GM21619 (cell line): ENCODE measurements around the gene GCC1.
A peak's percentile ranks its signal among the peaks of the same experiment; 100 is the strongest.

Source experiments
- ATAC-seq: cut with Tn5 transposase; IDR thresholded peaks from one replicate; pipeline ENCODE4 v1.9.1; 2021; ENCODE audit not compliant: unreplicated experiment

The GCC1 gene, protein sequence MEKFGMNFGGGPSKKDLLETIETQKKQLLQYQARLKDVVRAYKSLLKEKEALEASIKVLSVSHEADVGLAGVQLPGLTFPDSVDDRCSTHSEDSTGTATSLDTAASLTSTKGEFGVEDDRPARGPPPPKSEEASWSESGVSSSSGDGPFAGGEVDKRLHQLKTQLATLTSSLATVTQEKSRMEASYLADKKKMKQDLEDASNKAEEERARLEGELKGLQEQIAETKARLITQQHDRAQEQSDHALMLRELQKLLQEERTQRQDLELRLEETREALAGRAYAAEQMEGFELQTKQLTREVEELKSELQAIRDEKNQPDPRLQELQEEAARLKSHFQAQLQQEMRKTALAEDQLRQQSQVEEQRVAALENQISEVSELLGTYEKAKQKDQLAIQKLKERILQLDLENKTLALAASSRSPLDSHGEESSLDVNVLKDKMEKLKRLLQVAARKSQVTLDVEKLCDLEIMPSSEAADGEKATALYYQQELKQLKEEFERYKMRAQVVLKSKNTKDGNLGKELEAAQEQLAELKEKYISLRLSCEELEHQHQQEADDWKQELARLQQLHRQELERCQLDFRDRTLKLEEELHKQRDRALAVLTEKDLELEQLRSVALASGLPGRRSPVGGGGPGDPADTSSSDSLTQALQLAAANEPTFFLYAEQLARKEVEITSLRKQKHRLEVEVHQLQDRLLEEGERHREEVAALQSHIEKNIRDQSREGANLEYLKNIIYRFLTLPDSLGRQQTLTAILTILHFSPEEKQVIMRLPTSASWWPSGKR

DNA sequence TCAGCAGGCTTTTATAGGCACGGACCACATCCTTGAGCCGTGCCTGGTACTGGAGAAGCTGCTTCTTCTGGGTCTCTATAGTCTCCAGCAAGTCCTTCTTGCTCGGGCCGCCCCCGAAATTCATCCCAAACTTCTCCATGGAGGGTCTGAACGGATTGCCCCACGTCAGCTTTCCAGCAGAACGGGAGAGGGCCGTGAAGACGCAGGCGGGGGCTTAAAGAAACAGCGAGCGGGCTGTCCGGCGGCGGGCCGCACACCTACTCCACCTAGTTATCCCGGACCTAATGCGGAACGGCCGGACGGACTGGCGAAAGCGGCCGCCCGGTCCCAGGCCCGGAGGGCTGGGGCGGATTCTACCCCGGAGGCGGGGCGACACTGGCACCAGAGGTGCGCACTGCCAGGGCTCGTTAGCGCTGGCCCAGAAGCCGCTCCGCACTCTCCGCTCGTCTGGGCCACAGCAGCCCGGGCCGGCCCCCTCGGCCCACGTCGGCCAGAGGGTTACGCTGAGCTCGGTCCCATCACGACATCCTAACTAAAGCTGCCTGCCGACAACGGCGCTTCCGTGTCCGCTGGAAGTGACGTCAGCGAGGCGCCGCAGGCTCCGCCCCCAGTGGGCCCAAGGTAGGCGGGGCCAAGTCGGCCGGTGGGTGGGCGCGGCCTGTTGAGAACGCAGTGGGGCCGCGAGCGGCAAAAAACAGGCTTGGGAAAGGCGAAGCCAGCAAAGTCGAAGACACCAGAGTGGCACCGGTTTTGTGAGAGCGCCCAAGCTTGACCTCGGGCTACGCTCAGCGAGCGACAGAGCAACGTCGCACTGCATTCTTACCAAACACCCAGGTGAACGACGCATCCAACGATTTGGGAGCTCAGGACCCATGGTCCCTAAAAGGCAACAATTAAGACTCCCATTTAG is at the start of gene GCC1:
Gene GCC1 (minus strand): TSS at position 553 of the 910 bp plus-strand sequence. CDS start 414 bp downstream, at position 139.
- ATAC-seq, result peak; percentile 73

DNA sequence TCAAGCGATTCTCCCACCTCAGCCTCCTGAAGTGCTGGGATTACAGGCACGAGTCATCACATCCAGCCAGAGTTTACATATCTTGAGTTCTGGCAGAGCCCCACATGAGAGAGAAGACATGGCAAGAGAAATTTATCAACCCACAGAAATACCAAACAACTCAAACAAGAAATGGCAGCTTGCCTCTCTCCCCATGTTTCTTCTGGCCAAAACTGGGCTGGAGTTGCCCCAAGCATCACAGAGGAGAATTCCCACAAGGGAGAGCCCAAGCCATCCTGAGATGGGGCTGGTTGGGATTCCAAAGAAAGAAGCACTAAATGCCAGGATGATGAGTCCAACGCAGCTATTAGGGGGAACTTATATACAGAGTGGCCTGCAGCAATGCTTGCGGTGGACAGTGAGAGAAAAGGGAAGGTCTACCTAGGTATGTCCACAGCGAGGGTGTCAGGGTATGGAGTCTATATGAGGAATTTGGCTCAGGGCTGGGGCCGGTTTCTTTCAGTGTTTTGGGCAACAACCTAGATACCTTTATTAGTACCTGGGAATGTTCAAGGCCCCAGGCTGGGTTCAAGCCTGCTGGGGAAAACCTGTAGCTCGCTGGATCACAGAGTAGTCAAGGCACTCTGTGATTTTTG is 47.0 kb upstream of the GCC1 start:
- no peak for ATAC-seq

DNA sequence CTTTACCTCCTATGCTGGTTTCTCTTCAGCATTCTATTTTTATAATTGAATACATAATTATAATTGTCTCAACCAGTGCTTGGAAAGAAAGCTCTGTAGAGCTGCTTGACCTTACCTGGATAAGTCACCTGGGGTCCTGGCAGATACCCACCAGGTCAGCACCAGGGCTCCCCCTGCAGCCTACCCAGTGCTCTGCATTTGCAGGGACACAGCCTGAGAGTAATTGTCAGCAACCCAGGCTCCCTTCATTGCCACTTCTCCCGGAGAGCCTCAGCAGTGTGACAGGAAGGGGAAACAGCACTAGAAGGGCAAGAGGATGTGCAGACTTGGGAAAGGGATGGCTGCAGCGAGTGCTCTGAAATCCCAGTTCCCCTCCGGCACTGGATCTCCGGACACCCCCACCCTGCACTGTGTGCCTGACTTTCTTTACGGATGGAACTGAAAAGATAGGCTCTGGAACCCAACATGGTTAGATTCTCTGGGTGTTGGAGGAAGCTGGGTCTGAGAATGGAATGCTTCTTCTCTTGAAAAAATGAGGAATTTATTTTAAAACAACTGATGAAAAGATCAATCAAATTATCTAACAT is 44.0 kb upstream of the GCC1 start:
- ATAC-seq, result peak; percentile 56

DNA sequence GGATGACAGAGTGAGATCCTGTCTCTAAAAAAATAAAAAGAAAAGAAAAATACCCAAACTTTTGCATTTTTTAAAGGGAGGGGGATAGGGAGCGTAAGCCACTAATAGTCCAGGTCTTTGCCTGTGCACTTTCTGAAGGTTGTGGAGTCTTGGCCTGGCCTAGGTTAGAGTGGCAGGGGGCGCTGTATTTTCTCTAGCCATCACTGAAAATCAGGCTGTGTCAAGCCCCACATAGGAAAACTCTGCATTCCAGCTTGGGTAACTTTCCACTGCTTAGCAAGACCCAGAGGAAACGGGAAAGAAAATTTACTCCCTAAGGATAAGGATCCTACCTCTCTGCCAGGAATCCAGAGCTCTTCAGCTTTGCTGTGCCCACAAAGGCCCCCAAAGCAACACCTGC is 43.0 kb upstream of the GCC1 start:
- no peak for ATAC-seq

DNA sequence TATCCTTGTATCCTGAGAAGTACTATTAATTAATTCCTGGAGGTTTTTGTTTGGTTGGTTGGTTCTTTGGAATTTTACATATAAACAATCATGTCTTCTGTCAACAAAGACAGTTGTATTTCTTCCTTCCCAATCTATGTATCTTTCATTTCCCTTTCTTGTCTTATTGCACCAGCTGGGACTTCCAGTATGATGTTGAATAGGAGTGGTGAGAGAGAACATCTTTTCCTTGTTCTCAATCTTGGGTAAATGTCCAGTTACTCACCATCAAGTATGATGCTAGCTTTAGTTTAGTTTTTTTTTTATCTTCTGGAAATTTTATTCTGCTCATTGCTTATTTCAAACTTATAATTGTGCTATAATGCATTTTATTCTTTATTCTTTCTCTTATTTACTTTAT is 39.9 kb upstream of the GCC1 start:
- ATAC-seq, result no peak

DNA sequence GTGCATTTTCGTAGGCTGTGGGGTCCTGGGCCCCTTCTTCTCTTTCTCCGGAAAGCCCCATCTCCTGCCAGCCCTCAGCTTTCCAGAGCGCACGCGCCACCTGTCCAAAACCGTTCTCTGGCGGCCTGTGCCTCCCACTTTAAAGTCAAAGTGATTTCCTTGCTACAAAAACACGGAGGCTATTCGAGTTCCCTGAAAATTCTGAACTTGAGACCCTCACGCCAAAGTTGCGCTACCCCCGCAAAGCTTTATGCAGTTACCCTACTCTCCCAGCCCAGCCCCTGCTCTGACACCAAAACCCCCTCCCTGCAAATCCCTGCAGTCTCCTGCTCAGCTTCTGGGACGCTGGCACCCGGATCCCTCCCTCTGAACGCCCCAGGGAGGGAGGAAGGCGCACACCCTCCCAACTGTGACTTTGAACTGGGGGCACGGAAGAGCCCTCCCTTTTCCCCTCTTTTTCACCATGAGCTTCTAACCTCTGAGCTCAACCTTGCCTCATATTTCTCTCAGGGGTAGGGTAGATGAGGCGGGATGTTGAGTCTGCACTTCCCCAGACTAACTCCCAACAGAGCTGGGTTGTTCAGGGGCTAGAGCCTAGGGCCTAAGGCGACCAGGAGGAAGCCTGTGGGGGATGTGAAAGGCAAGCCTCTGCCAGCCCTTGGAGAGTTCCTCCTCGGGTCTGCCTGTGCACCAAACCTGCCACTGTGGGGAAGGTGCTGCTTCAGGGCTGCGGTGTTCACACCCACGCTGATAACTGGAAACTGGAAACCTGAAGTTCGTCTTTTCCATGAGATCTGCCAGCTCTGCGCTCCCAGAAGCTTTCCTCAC is 35.2 kb upstream of the GCC1 start:
- ATAC-seq, result no peak

DNA sequence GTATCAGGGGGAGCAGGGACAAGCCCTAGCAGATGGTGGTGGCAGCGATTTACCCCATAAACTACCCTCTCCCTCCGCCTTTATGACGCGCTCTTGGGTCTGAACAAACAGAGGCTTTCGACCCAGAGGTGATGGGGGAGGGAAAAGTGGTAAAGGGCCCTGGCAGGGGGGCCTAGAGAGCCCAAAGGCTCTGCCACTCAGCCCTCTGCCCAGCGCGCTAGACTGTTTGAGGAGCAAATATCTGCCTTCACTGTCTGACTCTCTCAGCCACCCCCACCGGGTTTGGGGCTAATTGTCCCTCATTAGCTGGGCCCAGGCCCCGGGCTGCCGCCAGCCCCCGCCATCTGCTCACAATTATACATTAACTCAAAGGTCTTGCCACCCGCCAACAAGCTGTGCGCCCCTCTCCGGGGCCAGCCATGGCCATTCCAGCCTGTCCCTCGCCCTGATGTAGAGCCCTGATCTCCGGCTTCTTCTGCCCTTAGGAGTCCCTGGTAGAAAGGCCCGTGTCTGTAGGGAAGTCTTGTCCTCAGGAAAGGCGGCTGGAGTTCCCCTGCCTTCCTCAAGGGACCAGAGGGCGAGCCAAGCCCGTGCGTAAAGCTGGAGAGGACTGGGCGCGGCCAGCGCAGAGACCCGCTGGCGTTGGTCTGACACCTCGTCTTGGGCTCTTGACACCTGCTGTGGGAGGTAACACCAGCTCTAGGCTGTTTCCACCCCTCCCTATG is 34.4 kb upstream of the GCC1 start:
- no peak for ATAC-seq

DNA sequence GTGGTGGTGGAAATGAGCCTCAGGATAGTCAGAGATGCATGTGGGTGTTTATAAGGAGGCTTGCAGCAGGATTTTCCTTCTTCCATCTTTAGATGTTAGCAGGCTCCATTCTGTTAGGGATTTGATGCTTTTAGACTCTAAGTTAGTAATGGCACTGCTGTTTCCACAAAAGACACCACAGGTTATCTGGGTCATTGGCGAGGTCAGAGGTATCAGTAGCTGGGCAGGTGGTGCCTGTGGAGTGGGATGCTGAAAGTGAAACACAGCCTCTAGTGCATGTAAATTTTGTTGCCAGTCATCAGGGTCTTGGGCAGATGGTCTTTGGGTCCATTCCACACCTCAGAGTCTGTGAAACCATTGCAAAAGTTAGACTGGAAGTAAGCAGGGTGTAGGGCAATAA is 33.4 kb upstream of the GCC1 start:
- no peak for ATAC-seq

DNA sequence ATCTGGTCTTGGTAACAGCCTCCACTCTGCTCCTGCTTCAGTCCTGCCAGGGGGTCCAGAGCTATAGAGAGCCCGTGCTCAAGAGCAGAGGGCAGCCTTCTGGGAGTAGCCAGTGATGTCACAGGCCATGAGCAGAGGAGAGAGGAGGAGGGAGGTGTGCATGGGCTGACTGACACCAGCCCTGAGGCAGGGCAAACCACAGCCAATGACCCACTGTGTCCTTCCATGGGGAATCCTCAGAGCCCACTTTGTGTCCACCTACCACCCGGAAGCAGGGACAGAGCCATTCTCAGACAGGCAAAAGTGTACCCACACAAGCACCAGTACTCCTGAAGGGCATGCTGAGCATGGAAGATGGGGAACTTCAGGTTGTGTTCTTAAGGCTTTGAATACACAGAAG is 32.6 kb upstream of the GCC1 start, which contains the start of gene PAX4:
Gene PAX4 (minus strand): TSS at position 101 of the 400 bp plus-strand sequence. CDS start 2,214 bp downstream, outside the sequence.
- no peak for ATAC-seq

DNA sequence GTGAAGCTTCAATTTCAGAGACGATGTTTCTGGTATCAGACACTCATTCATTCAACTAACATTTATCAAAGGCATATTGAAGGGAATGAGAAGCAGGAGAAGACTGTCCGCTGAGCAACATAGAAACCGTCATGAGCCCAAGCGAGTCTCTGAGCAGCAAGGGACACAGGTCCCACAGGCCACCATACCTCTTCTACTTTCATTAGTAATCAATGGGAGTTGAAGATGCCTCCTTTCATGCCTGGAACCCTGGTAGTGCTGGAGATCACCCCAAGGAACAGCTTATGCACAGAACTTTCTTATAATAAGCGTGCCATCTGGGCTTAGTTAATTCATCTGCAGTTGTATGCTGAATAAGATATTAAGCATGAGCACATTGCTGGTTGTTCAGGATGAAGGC is 31.3 kb upstream of the GCC1 start:
- ATAC-seq, result no peak

DNA sequence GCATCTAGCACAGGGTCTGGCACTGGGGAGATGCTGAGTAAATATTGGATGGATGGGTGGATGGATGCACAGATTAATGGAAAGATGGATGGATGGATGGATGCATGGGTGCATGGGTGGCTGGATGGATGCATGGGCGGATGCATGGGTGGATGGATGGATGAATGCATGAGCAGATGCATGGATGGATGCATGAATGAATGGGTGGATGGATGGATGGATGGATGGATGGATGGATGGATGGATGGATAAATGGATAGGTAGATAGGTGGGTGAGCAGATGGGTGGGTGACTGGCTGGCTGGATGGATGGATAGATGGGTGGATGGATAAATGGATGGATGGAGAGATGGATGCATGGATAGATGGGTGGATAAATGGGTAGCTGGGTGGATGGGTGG is 26.9 kb upstream of the GCC1 start:
- no peak for ATAC-seq

DNA sequence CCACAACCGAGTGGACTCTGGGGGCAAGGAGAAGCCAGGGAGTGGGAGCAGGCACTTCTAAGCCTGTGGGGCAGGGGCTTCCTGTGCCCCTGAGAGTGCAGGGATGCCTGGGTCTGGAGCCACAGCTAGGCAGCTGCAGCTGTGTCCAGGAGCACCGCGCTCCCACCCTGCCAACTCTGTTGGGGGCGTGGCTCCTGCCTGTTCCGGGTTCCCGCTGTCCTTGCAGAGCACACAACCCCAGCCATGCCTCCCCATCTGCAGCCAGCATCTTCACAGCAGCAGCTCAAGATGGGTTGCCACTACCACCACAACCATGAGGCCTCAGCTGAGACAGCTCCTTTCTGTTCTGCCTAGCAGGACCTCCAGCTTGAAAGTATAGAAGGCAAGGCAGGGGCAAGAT is 23.9 kb upstream of the GCC1 start:
- ATAC-seq, result no peak

DNA sequence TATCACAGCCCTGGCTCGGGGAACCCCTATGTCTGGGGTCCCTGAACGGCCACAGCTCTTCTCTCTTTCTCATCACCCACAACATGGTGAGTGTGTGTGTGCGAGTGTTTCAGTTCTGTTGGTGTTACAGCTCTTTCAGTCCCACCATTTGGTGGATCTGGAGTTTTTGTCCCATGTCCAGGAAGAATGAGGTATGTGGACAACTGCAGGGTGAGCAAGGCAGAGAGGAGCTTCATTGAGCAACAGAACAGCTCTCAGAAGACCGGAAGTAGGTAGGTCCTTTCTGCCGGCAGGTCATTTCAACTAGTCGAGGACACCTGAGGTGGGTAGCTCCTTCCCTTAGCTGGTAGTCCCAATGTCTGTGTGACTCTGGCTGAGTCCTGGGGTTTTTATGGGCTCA is 23.1 kb upstream of the GCC1 start:
- ATAC-seq, result no peak

DNA sequence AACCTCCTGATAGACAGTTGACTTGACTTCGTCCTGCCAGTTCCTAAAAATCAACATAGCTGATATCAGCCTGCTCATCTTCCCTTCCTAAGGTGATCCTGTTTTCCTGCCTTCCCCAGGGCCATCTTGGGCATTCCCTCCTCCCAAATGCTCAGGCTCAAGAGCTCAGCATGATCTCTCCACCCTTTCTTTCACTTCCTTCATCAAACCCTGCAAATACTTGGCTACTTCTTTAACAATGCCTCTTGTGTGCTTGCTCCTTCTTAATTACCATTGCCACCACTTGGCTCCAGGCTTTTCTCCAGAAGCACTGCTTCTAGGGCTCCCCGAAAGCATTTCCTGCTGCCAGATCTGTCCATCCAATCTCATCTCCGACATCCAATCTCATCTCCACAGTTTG is 15.5 kb upstream of the GCC1 start:
- no peak for ATAC-seq

DNA sequence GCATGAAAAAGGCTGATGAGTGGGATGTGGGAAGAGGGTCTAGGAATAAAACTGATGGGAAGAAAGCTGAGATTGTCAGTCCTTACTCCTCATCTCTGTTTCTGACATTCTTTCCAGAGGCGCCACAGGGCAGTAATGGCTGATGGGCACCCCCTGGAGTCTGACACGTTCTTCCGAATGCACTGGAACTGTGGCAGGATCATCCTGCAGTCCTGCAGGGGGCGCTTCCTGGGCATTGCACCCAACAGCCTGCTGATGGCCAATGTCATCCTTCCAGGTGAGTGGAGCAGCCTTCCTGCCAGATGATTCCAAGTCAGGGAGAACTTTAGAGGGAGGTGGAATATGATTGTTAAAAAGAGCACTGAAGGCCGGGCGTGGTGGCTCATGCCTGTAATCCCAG is 12.9 kb upstream of the GCC1 start:
- no peak for ATAC-seq

DNA sequence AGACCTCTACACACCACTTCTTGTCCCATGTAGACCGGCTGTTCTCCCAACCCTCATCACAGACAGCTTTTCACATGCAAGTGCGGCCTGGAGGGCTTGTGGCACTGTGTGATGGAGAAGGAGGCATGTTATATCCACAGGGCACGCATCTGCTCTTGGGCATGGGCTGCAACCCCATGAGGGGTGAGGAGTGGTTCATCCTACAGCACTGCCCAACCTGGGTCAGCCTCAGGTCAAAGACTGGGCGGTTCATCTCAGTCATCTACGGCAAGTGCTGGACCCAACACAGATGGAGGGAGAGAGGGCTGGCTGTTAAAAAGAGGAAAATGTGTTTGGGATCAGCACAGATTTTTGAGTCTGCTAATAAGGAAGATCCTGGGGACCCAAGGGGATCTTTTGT is 10.3 kb upstream of the GCC1 start:
- ATAC-seq, result no peak

DNA sequence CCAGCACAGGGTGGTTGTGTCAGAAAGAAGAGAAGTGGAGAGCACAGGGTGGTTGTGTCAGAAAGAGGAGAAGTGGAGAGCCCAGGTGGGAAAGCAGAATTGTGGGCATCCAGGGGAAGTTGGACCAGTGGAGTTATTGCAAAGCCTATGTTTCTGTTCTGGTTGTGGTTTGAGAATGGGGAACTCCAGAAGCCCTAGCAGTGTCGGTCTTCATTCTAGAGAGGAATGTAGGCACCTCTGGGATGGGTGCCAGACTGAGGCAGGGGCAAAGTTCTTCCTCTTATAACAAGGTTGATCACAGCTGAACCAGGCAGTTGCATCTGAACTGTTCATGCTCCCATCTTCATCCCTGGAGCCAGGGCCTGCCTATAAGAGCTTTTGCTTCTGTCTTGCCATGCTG is 9.1 kb upstream of the GCC1 start:
- ATAC-seq, result no peak

DNA sequence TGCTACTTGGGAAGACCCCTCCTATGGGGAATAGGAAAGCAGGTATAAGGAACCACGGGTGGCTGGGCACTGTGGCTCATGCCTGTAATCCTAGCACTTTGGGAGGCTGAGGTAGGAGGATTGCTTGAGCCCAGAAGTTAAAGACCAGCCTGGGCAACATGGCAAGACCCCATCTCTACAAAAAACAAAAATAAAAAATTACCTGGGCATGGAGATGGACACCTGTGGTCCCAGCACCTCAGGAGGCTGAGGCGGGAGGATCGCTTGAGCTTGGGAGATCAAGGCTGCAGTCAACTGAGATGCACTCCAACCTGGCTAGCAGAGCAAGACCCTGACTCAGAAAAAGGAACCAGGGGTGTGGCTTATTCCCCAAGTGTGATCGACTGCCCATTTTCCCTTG is 7.2 kb upstream of the GCC1 start:
- ATAC-seq, result no peak

DNA sequence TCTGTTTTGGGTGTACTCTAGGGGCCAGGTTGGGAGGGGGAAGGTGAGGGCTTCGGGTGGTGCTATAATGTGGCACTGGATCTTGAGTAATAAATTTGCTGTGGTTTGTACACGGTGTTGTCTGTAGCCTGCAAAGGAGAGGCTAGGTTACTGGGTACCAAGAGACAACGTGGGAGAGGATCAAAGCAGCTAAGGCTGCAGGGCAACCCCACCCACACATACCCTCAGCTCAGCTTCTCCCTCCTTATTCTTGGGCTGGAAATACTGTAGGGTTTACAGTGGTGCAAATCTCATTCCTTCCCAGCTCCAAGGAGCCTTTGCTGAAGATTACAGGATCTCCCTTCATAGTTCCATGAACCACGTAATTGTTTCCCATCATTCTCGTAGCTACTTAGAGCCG is 6.2 kb upstream of the GCC1 start:
- no peak for ATAC-seq
